ENCODE results near the gene PNKD.

The PNKD gene

DNA sequence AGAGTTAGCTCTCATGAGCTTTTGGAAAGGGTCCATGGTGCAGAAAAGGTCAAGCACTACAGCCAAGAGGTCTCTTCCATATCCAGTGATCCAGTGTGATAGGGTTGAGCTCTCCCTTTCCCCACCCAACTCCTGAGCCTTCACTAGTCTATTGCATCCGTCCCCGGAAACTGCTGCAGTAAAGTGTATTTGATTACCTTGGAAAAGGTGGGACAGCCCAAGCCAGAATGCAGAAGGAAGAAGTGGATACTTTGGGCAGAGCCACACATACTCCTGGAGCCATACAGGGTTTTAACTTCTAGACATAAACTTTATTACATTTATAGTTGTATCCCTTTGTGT is 3.6 kb downstream of the PNKD start:
- no peak for DNase-seq

DNA sequence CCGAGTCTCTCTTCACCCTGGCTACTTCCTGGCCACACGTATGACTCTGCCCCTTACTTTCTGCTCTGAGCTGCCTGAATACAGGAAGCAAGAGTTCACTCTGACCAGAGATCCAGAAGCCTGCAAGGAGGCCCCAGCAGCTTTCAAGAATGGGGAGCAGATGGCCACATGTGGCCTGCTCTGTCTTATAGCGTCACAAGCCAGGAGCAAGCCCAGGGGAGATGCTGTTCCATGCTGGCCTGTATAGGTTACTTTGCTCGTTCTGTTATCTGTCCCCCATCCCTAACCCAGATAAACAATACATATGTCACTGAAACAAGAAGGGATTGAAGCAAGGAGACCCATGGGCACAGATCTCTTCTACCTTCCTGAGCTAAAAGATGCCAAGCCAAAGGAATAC is 4.3 kb downstream of the PNKD start:
- DNase-seq = no peak

DNA sequence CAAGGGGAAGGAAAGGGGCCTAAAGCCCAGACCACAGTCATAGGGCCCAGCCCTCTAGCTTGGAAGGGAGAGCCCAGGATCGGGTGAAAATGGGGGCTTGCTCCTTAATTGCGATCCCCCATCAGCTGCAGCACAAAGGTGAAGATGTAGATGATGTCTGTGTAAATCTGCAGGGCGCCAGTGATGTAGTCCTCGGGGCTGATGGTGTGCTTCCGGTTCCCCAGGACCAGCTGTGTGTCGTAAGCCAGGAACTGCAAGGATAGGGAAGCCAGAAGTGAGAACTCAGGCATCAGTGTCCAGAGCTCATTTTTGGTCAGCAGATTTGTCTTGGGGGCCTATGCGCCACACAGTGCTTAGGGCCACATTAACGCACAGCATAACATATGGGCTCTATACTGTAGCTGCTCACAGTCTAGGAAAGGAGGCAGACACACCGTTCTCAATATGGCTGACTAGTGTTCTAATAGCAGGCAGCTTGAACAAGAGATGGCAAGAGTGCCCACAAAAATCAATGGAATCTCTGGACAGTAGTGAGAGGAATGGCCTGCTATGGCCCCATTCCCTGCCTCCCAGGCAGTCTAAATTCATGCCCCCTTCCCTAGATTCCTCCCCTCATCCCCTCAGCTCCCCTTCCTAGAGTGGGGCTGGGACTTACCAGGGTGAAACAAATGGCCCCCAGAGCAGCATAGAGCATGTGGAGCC is 5.2 kb downstream of the PNKD start:
- no peak for DNase-seq

DNA sequence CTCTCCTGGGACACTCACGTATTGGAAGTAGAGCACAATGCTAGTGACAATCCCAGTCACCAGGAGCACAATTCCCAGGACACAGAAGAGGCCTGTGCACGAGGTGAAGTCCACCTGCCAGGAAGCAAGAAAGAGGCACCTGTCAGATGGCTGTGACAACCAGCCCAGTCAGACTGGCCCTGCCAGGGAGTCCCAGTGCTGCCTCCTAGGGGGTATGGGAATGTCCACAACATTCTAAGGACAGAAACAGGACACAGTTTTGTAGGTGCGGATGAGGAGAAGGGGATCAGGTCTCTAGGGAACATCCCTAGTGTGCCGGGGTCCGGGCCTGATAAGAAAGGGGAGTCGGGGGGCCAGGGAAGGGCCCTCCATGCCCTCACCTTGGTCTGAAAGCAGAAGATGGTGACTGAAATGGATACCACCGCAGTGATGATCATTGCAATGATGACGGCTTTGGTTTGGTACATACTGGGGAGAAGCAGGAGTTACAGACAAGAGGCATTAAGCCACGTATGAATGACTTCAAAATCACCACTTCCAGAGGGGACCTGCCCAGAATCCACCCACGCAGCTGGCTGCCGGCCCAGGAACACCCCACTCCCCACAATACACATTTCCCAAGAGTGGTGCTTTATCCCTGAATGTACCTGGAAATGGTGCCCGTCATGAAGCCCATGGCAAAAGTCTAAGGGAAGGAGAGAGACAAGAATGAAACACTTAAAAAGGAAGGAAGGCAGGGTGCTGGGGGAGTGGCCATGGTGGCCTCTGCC is 6.9 kb downstream of the PNKD start:
- DNase-seq = no peak

DNA sequence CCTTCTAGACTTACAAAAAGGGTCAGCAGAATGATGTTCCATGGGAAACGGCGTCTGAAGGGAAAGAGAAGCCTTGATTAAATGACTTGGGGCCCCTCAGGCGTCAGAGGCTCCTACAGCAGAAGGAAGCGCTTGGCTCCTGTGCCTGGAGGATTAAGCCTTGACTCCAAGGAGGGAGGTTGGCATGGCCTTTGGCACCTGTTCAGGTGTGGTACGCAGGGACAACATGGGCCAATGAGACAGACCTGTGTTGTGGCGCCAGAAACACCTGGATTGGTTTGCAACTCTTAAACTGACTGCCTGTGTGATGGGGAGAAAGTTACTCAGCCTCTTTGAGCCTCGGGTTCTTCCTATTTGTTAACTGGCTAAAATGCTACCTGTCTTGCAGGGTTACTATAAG is 7.6 kb downstream of the PNKD start:
- no peak for DNase-seq

DNA sequence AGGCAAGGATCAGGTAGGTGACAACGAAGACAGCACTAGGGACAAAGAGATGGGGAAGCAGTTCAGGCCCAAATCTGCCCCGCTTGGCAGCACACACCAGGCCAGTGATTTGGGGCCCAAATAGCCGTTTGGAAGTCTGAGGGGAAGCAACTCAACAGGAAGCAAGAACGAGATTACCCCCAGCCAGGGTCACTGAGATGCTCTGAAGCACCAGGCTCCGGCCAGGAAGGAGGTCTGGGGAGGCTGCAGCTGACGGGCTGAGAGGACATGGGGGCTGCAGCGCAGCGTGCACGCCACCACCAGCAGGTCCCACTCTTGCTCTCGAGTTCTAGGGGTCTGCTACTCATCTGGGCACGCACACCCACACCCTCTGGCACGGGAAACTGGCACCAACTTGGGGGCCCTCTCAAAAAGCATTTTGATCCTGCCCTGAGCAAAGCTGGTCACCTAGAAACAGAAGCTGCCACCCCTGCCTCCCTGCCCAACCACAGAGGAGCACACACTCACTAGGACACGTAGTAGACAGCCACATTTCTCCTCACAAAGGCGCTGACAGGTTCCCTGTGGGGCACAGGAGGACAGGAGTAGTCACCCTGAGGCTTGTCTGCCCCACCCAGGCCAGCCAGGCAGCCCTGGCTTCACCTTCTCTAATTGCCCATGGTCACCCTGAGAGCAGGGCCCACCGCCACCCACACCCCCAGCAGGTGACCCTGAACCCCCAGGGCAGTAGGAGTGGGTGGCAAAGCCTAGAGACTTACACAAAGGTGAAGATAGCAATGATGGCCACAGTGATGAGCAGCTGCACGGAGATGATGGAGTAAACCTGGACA is 8.4 kb downstream of the PNKD start:
- DNase-seq = no peak

DNA sequence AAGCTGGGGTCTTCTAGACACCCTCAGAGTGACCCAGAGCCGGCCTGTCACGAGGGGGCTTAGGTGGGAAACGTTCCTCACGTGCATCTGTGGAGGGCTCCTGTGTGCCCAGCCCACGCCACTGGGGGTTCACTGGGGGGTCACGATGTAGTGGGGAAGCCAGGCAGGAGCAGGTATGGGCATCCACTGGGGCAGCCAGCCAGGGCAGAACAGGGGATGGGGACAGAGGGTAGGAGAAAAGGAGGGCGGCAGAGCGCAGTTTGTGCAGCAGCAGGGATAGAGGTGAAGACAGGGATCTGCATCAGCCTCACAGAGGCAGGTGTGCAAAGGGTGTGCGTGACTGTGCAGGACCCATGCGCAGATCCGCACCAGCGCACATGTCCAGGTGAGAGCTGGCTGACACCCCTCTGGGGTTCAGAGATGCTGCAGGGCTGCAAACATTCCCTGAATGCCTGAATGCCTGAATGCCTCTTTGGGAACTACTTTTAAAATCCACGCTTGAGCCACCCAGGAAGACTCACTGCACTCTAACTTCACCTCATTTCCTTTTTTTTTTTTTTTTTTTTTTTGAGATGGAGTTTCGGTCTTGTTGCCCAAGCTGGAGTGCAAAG is 10.0 kb downstream of the PNKD start:
- no peak for DNase-seq

DNA sequence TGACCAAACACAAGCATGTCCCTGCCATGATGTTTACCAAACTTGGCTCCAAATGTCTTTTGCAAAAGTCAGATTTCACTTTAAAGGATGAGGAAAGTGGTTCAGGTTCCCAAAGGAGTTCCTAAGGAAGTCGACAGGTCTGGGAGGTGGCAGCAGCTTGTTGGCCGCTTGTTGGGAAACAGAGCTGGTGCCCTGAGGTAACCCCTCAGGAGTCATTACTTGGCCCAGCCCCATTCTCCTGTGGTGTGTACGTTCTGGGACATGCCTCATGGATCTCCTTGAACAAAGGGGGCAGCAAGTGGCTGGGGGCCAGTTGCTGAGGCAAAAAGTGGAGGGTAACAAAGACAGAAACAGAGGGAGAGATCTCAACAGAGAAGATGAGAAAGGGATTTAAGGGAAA is 11.1 kb downstream of the PNKD start:
- DNase-seq = no peak

DNA sequence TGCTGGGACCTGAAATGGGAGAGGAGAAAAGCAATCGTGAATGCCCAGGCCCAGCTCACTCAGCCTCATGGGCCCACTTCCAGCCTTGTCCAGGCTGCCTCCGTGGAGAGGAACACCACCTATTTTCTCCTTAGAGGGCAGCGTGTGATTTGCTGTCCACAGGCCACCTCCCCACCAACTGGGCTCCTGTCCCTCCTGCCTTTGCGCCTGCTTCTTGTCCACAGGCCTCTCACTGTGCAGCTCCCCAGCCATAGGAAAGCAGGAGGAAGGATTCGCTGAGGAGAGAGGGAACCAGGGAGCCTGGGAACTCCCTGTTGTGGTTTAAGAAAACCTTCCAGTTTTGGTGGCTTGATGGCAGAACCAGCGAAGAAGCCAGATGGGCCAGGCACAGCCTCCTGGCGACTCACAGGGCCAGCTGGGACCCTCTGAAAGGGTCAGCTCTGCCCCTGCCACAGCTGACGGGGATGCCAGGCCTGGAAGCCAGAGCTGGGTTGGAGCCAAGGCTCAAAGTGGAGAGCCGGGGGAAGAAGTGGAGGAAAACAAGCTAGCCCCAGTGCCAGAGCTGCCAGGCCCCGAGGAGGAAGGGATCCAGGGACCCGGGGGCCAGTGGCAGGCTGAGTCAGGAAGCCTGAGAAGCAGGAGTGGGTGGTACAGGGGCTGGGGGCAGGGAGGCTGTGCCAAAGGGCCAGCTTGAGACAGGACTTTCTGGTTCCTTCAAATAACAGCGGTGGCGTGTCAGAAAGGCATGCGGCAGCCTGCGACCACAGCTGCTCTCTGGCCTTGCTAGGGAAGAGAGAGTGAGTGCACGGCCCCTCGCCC is 12.1 kb downstream of the PNKD start:
- peak; percentile 13 for DNase-seq

DNA sequence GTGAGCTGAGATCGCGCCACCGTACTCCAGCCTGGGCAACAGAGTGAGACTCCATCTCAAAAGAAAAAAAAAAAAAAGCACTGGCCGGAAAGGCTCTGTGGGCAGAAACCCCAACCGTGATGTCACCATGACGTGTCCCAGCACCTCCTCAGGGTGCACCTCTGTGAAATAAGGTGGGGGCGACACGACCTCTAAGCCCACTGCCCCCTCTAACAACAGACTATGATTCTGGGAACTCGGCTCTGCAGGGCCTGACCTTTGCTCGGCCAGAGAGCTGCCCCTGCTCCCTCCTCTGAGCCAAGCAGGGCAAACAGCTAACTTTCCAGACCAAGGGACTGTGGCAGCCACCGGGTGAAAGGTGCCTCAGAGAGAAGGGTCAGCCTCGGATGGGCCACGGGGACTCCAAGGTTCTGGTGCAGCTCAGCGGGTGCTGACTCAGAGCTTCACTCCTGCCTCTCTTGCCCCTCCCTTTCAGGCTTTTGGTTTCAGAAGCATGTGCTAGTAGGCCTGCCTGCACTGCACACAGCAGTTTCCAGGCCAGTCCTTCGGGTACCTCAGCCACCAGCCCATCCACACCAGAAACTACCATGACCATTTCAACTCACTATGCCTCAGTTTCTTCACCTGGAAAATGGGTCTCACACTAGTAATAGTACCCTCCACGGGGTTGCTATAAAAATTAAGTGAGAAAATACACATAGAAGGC is 13.9 kb downstream of the PNKD start:
- DNase-seq = no peak

DNA sequence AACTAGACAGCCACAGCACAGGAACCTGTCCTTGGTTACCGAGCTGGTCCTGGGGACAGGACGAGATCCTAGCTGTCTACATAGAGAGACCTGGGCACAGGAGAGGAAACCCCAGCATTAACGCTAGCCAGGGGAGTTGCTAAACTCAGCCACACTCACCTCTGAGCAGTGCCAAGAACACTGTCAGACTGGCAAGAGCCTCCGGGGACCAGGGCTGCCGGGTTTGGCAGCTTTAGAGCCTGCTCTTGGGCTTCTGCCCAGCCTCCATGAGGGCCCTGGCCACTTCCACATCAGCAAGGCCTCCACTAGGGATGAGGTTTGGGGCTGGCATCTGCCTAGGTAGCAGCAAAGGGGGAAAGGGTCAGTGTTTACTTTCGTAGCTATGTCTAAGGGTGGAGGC is 15.3 kb downstream of the PNKD start:
- DNase-seq = peak; percentile 20

DNA sequence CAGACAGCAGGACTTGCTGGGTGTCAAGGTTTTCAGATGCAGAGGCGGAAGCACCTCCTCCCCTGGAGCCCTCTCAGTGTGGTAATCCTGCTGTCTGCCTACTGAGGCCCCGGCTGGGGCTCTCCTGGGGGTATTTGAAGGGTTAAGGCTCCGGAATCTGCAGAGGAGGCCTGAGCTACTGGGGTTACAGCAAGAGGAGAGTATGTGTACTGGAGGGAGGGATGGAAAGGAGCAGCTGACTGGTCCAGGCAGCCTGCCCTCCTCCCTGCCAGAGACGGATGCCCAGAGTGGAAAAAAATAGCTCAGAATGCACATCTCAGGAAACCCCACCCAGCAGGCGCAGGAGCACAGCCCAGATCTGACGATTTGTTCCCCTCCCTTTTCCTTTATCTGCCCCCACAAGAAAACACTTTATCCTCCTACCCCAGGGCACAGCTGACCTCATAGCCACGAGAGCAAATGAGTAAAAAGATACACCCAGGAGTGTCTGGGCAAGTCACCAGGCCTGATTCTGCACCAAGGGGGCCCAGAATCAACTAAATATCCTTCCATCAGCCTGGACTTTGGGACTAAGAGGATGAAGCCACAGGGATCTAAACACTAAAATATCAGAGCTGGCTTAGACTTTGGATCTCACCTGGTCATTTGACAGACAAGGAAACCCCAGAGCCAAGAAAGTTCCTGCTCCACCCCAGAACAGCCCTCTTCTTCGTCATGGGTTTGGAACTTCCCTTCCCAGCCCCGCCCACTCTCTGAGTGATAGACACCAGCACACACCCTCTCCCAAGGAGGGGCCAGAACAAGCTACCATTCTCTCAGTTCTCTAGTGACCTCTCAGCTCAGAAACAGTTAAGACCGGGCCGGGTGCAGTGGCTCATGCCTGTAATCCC is 16.5 kb downstream of the PNKD start:
- no peak for DNase-seq

DNA sequence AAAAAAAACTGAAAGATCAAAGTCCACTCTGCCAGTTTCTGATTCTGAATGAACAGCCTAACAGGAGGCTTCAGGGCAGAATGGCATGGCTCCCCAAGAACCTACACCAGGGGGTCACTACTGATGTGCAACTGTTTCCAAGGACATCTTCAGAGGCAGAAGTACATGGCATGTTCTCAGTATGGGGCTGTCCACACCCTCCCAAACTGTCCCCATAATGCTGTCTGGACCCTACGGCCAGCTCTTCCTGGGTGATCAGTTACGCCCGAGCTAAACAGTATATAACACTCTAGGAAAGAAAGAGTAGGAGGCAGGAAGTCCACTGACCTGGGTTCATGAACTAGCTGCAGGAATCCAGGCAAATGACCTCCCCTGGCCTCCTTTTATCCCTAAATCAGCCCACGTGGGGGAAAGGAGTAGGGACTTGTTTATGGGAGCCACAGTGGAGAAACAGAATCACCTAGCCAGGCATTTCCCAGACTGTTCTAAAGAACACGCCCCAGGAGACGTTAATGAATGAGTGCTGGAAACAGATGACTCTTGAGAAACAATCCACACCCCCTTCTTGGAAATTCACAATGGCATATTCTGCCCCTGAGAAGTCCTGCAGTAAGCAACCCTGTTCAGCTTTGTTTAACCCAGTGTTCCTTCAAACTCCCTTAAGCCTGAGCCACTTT is 19.5 kb downstream of the PNKD start:
- DNase-seq = peak; percentile 19

DNA sequence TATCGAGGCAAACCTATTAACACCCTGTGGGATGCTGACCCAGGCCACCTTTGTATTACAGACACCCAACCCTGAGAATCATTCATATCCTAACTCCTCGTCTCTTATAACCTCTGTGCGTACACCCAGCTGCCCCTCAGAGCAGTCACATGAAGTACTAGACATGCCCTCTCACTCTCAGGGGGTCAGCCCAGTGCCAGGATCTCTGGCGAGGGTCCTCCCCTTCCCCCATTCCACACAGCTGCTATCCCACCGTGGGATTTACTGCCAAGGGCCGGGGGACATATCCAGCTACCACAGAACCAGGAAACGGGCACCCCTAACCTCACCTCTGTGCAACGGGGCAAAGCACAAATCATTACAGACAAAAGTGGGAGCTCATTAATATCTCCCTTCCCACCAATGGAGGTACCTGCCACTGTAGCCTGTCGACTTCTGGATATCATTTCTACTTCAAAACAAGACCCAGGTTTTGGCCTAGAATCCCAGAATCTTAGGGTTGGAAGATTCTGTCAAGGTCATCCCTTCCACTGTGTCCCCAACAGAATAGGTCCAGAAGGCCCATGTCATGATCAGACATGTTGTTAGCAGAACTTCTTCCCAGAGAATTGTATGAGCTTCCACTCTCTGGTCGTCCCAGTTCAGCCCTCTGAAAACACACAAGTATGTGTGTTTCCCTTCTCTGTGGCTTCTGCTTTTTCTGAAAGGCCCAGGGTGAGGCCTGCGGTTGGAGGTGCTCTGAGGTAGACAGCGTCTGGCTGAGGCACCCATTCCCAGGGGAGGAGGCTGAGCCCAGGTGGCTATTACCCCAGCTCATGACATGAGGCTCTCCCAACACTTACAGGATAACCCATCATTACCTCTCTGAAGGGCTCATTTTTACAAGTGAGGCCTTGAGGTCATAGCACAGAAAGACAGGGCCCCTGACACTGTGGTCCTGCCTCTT is 20.3 kb downstream of the PNKD start:
- DNase-seq = no peak

DNA sequence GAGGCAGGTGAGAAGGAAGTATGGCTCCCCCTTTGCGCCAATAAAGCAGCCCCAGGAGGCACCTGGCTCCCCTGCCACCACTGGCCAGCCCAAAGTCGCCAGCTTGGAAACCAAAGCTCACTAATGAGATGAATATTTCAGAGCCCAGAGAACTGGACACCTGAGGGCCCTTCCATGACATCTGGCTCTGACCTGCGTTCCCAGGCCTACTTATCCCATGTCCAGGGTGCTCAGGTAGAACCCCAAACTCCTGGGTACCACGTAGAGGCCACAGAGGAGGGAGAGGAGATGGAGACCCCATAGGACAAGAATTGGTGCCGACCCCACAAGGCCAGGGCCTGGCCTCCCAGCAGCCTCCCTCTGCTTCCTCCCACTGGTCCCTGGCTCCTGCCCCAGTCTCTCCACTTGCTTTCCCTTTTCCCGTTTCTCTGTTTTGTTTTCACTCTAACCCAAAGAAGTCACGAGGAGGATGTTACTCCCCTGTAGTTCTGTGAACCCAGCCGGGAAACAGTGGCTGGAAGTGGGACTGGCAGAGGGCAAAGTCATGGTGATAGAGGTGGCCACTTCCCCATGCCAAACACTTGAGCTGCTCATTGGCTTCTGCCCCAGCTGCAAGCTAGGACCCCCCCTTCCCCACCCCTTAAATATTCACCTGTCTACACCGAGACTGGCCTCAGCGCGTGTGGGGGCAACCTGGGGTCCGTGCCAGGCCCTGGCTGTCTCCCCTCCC is 21.2 kb downstream of the PNKD start:
- DNase-seq = no peak

DNA sequence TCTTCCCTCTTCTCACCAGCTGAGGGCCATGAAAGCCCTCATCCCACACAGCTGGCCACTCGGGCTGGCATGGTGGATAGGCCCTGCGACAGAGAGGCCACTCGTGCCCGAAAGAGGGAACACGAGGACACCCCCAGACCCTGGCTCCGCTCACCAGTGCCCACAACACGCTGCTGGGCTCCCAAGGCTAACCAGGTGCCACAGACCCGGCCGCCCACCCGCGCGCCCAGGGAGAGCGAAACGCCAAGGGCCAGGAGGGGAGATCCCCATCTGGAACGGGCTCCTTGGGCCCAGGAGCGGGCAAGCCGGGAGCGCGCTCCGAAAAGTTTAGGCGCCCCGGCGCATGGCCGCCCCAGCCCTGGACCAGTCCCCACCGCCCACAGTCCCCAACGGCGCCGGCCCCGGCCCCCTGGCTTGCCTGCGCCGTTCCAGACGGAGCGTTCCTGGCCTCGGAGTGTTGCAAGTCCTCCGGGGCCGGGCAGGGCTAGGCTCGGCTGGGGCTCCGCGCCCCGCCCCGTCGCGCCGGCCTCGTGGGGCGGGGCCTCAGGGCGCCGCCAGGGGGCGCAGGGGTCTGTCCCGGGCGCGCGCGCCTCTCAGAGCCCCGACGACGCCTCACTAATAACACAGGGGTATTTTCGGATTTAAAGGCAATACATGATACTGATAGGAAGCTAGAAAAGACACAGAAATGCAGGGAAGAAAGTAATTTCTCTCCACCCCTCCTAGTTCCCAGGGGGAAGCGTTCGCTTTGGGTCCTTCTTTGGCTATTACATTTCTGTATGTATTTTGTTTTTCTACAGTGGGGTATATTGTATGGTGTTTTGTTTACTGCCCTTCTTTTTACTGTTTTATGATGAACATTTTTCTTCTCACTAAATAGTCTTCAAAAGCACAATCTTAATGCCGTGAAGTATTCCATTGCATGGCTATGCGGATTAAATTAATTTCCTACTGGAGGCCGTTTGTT is 22.0 kb downstream of the PNKD start, which contains the start of gene TMBIM1:
Gene TMBIM1, minus strand, starts transcription at position 456 of the 967 bp plus-strand sequence. CDS start 10,362 bp downstream, outside the sequence.
- DNase-seq = peak; percentile 40

All from DMS79 treated with DMSO at 0.1 percent for 48 hours (cell line).